Measurements from ENCODE around the gene PCK1. TPM values are rescaled to one million over a fixed set of nuclear protein-coding genes. Genes with fewer than 3 reads are reported as not detected.

Gene PCK1
- polyA plus RNA-seq, 1 experiment = not detected

GRCh38 chr20:57592263-57593092, 31.6 kb downstream of the PCK1 start:
- H3K27ac ChIP-seq (ENCODE audit: low read depth, low read length) = no peak overlapping the region
- no peak for DNase-seq (ENCODE audit: low read depth, low spot score)
- TF ChIP-seq CTCF (IDR thresholded peaks at IDR 0.05; ENCODE audit: low read depth, low read length) = no peak
- peaks cover 3% of the 10 kb centered on the region; the same call in 1 of the 2 replicates for H3K9me3 ChIP-seq (ENCODE audit: control insufficient read depth, insufficient read depth, low read length)
- H3K4me3 ChIP-seq (ENCODE audit: low read depth, low read length) = no peak overlapping the region
- ChIA-PET CTCF (interaction anchor here (1.2 to 10.2 kb wide), 3 partner anchors 76 to 232 kb away, joined by 4 to 114 read pairs (median 4); no protein-coding TSS in a partner anchor), POLR2A (no interaction called here)
- H3K27me3 ChIP-seq (ENCODE audit: control insufficient read depth, insufficient read depth, low read length) = no peaks in the 10 kb centered on the region

- TF ChIP-seq CTCF (IDR thresholded peaks at IDR 0.05; ENCODE audit: low read depth, low read length) = no peak
- Histone ChIP-seq H3K4me3 (ENCODE audit: low read depth, low read length) (no peak overlapping the region), H3K9me3 (ENCODE audit: control insufficient read depth, insufficient read depth, low read length) (no peaks in the 10 kb centered on the region), H3K27ac (ENCODE audit: low read depth, low read length) (no peak overlapping the region), H3K27me3 (ENCODE audit: control insufficient read depth, insufficient read depth, low read length) (no peaks in the 10 kb centered on the region)
- ChIA-PET POLR2A (no interaction called here), CTCF (interaction anchor here (1.2 to 10.2 kb wide), 3 partner anchors 77 to 233 kb away, joined by 4 to 114 read pairs (median 4); no protein-coding TSS in a partner anchor)
- no peak for DNase-seq (ENCODE audit: low read depth, low spot score)
These were observed 32.4 kb downstream of the PCK1 start for GRCh38 chr20:57593134-57593886.

- ChIA-PET CTCF (interaction anchor here (0.5 to 10.2 kb wide), 21 partner anchors 9 to 961 kb away, joined by 3 to 114 read pairs (median 3); no protein-coding TSS in a partner anchor), POLR2A (no interaction called here)
- peaks cover 5% of the 10 kb centered on the region for H3K27me3 ChIP-seq (ENCODE audit: control insufficient read depth, insufficient read depth, low read length)
- no peak for DNase-seq (ENCODE audit: low read depth, low spot score)
- H3K4me3 ChIP-seq (ENCODE audit: low read depth, low read length) = no peak overlapping the region
- H3K27ac ChIP-seq (ENCODE audit: low read depth, low read length) = no peak overlapping the region
- no peaks in the 10 kb centered on the region for H3K9me3 ChIP-seq (ENCODE audit: control insufficient read depth, insufficient read depth, low read length)
- TF ChIP-seq CTCF (IDR thresholded peaks at IDR 0.05; ENCODE audit: low read depth, low read length) = peak; percentile 78
These were observed 33.4 kb downstream of the PCK1 start for GRCh38 chr20:57594092-57594951.

- CTCF ChIA-PET = interaction anchor here (0.5 to 10.2 kb wide), 31 partner anchors 8 to 963 kb away, joined by 3 to 114 read pairs (median 4); no protein-coding TSS in a partner anchor
- no peak for TF ChIP-seq CTCF (IDR thresholded peaks at IDR 0.05; ENCODE audit: low read depth, low read length)
- POLR2A ChIA-PET = no interaction called here
- Histone ChIP-seq H3K27ac (ENCODE audit: low read depth, low read length) (no peak overlapping the region), H3K27me3 (ENCODE audit: control insufficient read depth, insufficient read depth, low read length) (peaks cover 5% of the 10 kb centered on the region), H3K9me3 (ENCODE audit: control insufficient read depth, insufficient read depth, low read length) (no peaks in the 10 kb centered on the region), H3K4me3 (ENCODE audit: low read depth, low read length) (no peak overlapping the region)
- no peak for DNase-seq (ENCODE audit: low read depth, low spot score)
These were observed 34.4 kb downstream of the PCK1 start for GRCh38 chr20:57595041-57596030.
